ENCODE measurements around the gene CFAP68.
"Not testable (repeated sequence)": the region's sequence is repeated elsewhere in the genome, so short reads cannot be mapped to it uniquely, and the experiment has no call there.

Gene CFAP68

GRCh38 chr11:111870886-111871692, 8.3 kb upstream of the CFAP68 start, which contains the start of gene ALG9:
TSS of gene ALG9 (minus strand) at chr11:111871581. CDS start at chr11:111871482, 99 bp downstream.
- peak; percentile 95 for DNase-seq

GRCh38 chr11:111871693-111872161, 7.6 kb upstream of the CFAP68 start:
- no peak for DNase-seq

GRCh38 chr11:111878385-111878848, 924 bp upstream of the CFAP68 start:
- no peak for DNase-seq

GRCh38 chr11:111879637-111879960, 258 bp downstream of the CFAP68 start:
- no peak for DNase-seq

GRCh38 chr11:111882202-111882601, 2.9 kb downstream of the CFAP68 start:
- no peak for DNase-seq

GRCh38 chr11:111885053-111885452, 5.7 kb downstream of the CFAP68 start:
- DNase-seq = not testable (repeated sequence)

GRCh38 chr11:111886032-111886431, 6.7 kb downstream of the CFAP68 start:
- DNase-seq = no peak

- no peak for DNase-seq
Observed at GRCh38 chr11:111886844-111887243, 7.5 kb downstream of the CFAP68 start.

GRCh38 chr11:111905411-111905810, 26.1 kb downstream of the CFAP68 start:
- no peak for DNase-seq

GRCh38 chr11:111906680-111907079, 27.3 kb downstream of the CFAP68 start:
- DNase-seq = no peak

- no peak for DNase-seq
Observed at GRCh38 chr11:111908639-111909305, 29.4 kb downstream of the CFAP68 start.

- DNase-seq = no peak
Observed at GRCh38 chr11:111909378-111909777, 30.0 kb downstream of the CFAP68 start.

GRCh38 chr11:111910676-111911562, 31.6 kb downstream of the CFAP68 start:
- DNase-seq = no peak

- no peak for DNase-seq
Observed at GRCh38 chr11:111911563-111912401, 32.4 kb downstream of the CFAP68 start, which contains the start of gene CRYAB. TSS of gene CRYAB (minus strand) at chr11:111911770. CDS start at chr11:111911724, 46 bp downstream.

- DNase-seq = no peak
Observed at GRCh38 chr11:111912535-111912934, 33.2 kb downstream of the CFAP68 start, which contains the start of gene HSPB2. TSS of gene HSPB2 (plus strand) at chr11:111912734. CDS start at chr11:111912830, 96 bp downstream.

GRCh38 chr11:111913031-111913861, 33.9 kb downstream of the CFAP68 start:
- no peak for DNase-seq

- no peak for DNase-seq
Observed at GRCh38 chr11:111913997-111914396, 34.7 kb downstream of the CFAP68 start.

- no peak for DNase-seq
Observed at GRCh38 chr11:111916768-111917167, 37.4 kb downstream of the CFAP68 start.

- DNase-seq = no peak
Observed at GRCh38 chr11:111917312-111917711, 38.0 kb downstream of the CFAP68 start.

- DNase-seq = no peak
Observed at GRCh38 chr11:111917788-111918187, 38.4 kb downstream of the CFAP68 start.

Data from activated effector memory CD4-positive, alpha-beta T cell treated with anti-CD3 and anti-CD28 coated beads, Interleukin-2, amount 50 U/mL, for 16 hours (primary cell).